A172 (cell line): ENCODE measurements around the gene MIS18BP1. TPM values are rescaled to one million over a fixed set of nuclear protein-coding genes. Genes with fewer than 3 reads are reported as not detected.
"Not testable (repeated sequence)": the region's sequence is repeated elsewhere in the genome, so short reads cannot be mapped to it uniquely, and the experiment has no call there.

Source experiments
- DNase-seq: peaks from one replicate; pipeline ENCODE4 v3.0.0-alpha.2; 2015; ENCODE audit warnings: low spot score
- total RNA-seq: library from RNA; depleted of rRNA; stranded (reverse); fragments of >200 nt; shearing (Covaris generic); gene quantifications from 2 replicates; pipeline ENCODE4 v1.2.3, GENCODE V29; 2014; rRNA removed

The MIS18BP1 gene
- total RNA-seq = 31.8 and 43.4 TPM in 2 replicates

- DNase-seq = peak; percentile 82
Observed at GRCh38 chr14:45253070-45253753, at the start of gene MIS18BP1. MIS18BP1 (minus strand) TSS chr14:45253202; CDS start chr14:45247286, 5,916 bp downstream.

- DNase-seq = no peak
Observed at GRCh38 chr14:45298423-45299117, 45.6 kb upstream of the MIS18BP1 start.

GRCh38 chr14:45294796-45295195, 41.8 kb upstream of the MIS18BP1 start:
- not testable (repeated sequence) for DNase-seq

- DNase-seq = no peak
Observed at GRCh38 chr14:45290547-45290946, 37.5 kb upstream of the MIS18BP1 start.

- no peak for DNase-seq
Observed at GRCh38 chr14:45287610-45288009, 34.6 kb upstream of the MIS18BP1 start.

- DNase-seq = no peak
Observed at GRCh38 chr14:45284802-45285201, 31.8 kb upstream of the MIS18BP1 start.

- DNase-seq = not testable (repeated sequence)
Observed at GRCh38 chr14:45281731-45282400, 28.9 kb upstream of the MIS18BP1 start.

- no peak for DNase-seq
Observed at GRCh38 chr14:45271858-45272537, 19.0 kb upstream of the MIS18BP1 start.

GRCh38 chr14:45270031-45270430, 17.0 kb upstream of the MIS18BP1 start:
- DNase-seq = no peak

- DNase-seq = no peak
Observed at GRCh38 chr14:45267071-45267470, 14.1 kb upstream of the MIS18BP1 start.

- no peak for DNase-seq
Observed at GRCh38 chr14:45262637-45263036, 9.6 kb upstream of the MIS18BP1 start.

GRCh38 chr14:45261209-45261608, 8.2 kb upstream of the MIS18BP1 start:
- no peak for DNase-seq

- DNase-seq = no peak
Observed at GRCh38 chr14:45258805-45259204, 5.8 kb upstream of the MIS18BP1 start.

GRCh38 chr14:45258073-45258472, 5.1 kb upstream of the MIS18BP1 start:
- DNase-seq = no peak

- no peak for DNase-seq
Observed at GRCh38 chr14:45254771-45255170, 1.8 kb upstream of the MIS18BP1 start.

- peak; percentile 41 for DNase-seq
Observed at GRCh38 chr14:45253754-45254310, 830 bp upstream of the MIS18BP1 start.

- peak; percentile 2 for DNase-seq
Observed at GRCh38 chr14:45252366-45253069, 484 bp downstream of the MIS18BP1 start.

GRCh38 chr14:45251912-45252311, 1.1 kb downstream of the MIS18BP1 start:
- peak; percentile 5 for DNase-seq

GRCh38 chr14:45249856-45250575, 3.0 kb downstream of the MIS18BP1 start:
- DNase-seq = peak; percentile 28

GRCh38 chr14:45247427-45247826, 5.6 kb downstream of the MIS18BP1 start:
- DNase-seq = no peak
